Amniotic epithelial cell (primary cell): ENCODE results near the gene SMC3.
"Not testable (repeated sequence)": the region's sequence is repeated elsewhere in the genome, so short reads cannot be mapped to it uniquely, and the experiment has no call there.

Experiments used
- DNase-seq: peaks from one replicate; pipeline ENCODE4 v3.0.0-alpha.2; 2010; ENCODE audit warnings: low read depth

The SMC3 gene

GRCh38 chr10:110567201-110568054 is at the start of gene SMC3:
TSS of gene SMC3 (plus strand) at chr10:110567695. CDS start at chr10:110567817, 122 bp downstream.
- peak; percentile 91 for DNase-seq

GRCh38 chr10:110522365-110522988 is 45.0 kb upstream of the SMC3 start:
- peak; percentile 87 for DNase-seq

- no peak for DNase-seq
Measured at GRCh38 chr10:110523736-110524135, 43.8 kb upstream of the SMC3 start.

GRCh38 chr10:110524179-110524858 is 43.2 kb upstream of the SMC3 start:
- no peak for DNase-seq

- no peak for DNase-seq
Measured at GRCh38 chr10:110524859-110525232, 42.6 kb upstream of the SMC3 start.

GRCh38 chr10:110525349-110526260 is 41.9 kb upstream of the SMC3 start:
- DNase-seq, result no peak

- DNase-seq, result no peak
Measured at GRCh38 chr10:110527731-110528171, 39.7 kb upstream of the SMC3 start.

GRCh38 chr10:110528224-110528996 is 39.1 kb upstream of the SMC3 start:
- no peak for DNase-seq

- DNase-seq, result not testable (repeated sequence)
Measured at GRCh38 chr10:110528997-110529524, 38.4 kb upstream of the SMC3 start.

GRCh38 chr10:110529596-110530011 is 37.9 kb upstream of the SMC3 start:
- DNase-seq, result no peak

- DNase-seq, result peak; percentile 51
Measured at GRCh38 chr10:110530131-110530831, 37.2 kb upstream of the SMC3 start.

- no peak for DNase-seq
Measured at GRCh38 chr10:110531687-110532086, 35.8 kb upstream of the SMC3 start.

- DNase-seq, result not testable (repeated sequence)
Measured at GRCh38 chr10:110532628-110533027, 34.9 kb upstream of the SMC3 start.

GRCh38 chr10:110533149-110533548 is 34.3 kb upstream of the SMC3 start:
- DNase-seq, result no peak

- no peak for DNase-seq
Measured at GRCh38 chr10:110534571-110534970, 32.9 kb upstream of the SMC3 start.

- DNase-seq, result peak; percentile 78
Measured at GRCh38 chr10:110535958-110536891, 31.3 kb upstream of the SMC3 start.

- no peak for DNase-seq
Measured at GRCh38 chr10:110539091-110539490, 28.4 kb upstream of the SMC3 start.

- peak; percentile 66 for DNase-seq
Measured at GRCh38 chr10:110540031-110540430, 27.5 kb upstream of the SMC3 start.
